ENCODE measurements around the gene MUL1.
A peak's percentile ranks its signal among the peaks of the same experiment; 100 is the strongest.

Gene MUL1

DNA sequence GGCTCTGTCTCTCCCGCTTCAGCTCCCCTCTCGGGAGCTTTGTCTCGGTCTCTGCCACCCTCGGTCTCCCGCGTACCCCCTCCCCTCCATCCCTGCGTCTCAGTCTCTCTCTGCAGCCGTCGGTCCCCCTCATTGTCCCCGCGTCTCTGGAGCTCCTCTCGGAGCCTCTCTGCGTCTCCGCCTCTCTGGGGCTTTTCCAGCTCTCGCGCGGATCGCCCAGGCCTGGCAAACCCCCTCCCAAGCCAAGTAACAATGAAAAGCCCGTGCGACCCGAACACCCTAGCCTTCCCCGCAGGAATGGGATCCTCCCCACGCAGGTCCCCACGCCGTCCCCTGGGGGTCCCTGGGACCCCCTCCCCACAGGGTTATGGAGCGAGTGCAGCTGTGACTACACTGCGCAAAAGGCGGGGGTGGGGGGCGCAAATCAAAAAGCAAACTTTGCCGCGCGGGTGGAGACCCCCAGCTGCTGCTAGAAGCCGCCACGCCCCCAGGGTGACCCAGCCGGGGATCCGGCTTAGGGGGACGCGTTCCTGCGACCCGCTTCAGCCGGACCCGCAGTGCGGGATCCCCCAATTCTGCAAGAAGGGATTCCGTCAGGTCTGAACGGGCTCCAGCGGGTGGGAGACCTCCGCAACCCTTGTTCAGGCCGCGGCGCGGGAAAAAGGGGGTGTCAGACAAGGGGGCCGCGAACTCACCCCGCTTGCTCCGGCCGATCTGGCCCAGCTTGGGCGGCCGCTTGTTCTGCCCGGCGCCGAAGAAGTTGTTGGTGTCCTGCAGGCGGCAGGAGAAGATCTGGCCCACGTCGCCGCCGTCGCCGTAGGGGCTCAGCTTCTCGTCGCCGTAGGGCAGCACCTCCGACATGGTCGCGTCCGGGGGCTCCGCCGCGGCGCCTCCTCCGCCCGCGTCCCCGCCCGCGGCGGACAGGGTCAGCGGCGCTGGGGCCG is 23.2 kb downstream of the MUL1 start:
- no peak for DNase-seq

DNA sequence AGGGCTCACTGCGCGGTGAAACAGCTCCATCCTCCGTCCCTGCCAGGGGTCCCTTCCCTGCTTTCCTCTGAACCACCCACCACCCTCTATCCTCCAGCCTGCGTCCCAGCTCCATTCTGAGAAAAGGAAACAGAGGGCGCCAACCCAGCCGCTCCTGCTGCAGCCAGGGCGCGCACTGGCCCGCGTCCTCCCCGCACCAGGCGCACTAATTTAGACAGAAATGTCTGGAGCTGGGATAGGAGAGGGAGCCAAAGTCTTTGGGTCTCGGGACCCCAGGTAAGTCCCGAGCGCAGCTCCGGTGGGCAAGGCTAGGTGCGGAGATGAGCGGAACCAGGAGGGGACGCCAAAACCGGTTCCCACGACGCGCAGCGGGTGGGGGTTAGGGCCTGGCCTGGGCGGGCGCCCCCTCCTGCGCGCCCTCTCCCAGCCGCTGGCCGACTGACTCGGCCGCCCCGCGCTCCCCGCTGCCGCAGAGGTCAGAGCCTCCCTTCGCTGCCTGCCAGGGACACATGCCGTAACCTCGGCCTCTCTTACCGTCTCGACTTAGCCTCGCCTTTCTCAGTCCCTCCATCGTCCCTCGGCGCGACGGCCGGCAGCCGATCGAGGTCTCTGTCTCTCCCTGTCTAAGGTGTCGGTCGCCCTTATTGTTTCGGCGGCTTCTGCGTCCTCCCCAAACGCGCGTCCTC is 24.0 kb downstream of the MUL1 start:
- DNase-seq: no peak

DNA sequence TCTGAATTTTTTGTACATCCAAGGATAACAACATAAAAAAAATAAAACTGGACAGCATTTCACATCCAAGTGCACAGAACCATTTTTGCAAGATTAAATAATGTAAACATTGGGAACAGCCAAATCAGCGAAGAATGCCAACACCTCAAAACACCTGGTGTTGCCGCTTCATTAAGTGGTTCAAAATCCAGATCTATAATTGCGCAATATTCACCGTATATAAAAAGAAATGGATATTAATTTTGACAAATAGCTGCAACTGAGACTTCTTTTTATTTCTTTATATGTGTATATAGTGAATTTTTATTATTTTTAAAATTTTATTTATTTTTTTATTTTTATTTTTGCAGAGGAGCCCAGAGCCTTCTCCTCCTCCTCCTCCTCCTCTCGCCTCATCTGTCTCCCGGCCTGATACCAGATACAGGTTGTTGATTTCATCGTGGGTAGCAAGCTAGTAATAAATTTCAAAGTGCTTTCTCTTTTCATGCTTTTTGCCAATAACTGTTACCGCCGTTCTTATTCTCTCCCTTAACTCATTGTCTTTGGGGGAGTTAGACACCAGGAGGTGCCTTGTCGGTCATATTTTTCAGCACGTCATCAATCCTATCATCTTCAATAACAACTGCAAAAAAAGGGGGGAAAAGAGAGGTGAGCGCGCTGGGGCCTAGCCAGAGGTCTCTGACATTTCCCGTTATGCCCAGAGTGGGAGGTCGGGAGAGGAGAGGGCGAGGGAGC is 24.7 kb downstream of the MUL1 start:
- no peak for DNase-seq

DNA sequence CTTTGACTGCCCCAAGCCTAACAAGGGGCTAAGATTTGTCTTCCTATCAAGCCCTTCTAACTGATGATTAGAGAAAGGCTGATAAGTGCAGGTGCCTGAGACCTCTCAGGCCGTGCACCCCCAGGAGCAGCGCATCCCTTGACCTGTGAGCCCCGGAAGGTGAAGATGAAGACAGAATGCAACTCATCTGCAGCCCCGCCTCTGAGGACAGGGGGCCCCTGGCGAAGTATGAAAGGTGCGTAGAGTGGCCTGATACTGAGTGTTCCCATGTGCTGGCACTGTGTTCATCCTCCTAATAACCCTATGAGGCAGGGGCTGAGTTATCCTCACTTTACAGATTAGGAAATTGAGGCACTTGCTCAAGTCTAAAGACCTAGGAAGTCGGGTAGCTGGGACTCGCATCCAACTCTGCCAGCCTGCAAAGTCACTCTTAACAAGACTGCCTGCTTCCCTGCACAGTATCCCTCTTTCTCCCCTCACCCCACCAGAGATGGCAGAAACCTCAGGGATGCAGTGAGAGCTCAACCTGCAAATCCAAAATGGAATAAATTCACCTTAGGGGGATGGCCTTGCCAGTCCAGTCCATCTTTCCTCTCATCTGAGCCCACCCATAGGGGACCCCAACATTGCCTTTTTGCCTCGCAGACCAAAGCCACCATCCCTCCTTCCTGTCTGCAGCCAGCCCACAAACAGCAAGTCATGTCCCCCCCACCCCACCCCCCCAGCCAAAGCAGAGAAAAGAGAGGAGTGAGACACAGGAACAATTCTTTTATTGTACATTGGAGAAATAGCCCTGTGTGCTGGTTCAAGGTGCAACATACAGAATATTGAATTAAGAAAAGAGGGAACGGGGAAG is 26.1 kb downstream of the MUL1 start:
- no peak for DNase-seq

DNA sequence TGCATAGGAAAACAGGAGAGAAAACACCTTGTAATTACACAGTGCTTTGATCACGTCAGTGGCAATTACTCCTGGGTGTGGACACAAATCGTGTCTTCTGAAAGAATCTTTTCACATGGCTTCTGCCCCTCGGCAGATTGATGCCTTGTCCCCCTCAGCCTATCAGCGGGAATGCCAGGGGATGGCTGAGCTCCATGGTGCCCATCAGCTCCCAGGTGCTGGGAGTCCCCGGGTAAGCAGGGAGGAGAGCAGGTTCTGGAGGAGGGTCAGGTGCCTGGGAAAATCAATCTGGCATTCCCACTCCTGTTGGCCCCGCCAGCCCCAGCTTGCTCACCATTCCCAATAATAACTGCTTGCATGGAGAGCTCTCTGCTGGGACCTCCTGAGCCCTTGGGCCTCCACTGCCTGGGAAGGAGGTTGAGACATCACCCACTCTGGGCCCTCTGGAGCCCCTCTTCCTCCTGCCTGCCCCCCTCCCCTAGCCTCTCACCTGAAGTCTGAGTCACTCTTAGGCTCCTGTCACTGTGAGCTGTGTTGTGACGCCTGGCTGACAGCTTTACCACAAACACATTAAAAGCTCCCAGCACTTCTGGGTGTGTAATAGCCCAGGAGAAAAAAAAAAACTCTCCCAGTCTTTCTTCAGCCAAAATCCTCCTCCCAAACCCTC is 26.9 kb downstream of the MUL1 start:
- DNase-seq: peak; percentile 45

DNA sequence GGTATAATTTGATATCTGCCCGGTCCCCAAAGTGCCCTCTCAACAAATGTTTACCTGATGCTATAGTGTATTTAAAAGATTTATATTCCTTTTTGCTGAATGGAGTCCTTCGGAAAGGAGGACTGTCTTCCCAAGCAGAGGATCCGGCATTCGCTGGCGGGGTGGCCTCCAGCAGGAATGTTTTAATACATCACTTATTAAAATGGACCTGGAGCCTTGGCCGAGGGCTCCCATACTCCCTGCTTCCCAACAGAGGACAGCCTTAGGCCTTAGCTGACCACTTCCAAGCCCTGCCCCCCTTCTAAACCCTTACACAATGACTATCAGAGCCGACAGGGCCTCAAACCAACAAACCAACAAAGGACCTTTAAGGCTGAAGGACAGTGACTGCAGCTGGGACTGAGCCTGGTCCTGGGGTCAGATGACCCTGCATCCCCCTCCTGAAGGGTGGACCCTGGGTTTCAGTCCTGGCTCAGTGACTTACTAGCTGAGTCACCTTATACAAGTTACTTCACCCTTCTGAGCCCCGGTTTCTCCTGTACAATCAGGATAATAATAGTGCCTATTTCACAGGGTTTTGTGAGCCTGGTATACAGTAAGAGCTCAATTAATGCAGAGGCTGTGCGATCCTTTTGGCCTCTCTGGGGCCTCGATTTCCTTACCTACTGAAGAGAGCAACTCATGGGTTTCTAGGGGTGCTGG is 27.6 kb downstream of the MUL1 start:
- DNase-seq: no peak

DNA sequence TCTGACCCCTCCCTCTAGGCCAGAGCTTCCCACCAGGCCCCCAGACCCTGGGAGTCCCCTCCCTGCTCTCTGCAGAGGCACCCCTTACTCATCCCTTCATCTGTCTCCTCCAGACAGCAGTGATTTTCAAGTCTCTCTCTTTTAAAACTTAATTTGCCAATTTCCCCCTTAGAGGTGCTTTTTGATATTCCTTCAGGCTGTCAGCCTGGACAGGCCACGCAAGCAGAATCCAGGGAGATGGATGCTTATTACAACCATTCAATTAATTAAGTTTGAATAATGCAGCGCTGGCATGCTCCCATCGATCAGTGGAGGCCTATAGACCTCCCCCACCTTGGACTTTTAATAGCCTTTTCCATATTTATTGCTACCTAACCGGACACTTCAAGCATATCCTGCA is 28.1 kb downstream of the MUL1 start:
- DNase-seq: no peak

DNA sequence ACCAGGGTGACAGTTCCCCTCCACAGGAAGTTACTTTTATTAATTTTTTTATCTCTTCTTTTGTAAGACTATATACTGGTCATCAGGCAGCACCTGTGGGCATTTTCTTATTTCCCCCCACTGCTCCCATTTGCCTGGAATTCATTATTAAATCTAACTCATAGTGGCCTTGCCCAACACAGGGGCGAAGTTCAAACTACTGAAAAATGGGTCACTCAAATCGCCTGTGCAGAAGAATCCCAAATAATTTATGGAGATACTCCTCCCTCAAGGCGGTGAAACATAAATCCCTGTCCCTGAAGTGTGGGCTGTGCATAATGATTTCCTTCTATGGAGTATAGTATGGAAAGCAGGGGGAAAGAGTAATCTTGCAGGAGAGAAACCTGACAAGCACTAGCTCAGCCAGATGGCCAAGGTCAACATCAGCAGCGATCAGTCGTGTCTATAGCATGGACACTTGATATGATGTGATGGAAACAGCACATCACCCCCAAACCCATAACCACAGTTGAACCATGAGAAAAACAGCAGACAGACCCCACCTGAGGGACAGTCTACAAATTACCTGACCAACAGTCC is 29.8 kb downstream of the MUL1 start:
- no peak for DNase-seq

DNA sequence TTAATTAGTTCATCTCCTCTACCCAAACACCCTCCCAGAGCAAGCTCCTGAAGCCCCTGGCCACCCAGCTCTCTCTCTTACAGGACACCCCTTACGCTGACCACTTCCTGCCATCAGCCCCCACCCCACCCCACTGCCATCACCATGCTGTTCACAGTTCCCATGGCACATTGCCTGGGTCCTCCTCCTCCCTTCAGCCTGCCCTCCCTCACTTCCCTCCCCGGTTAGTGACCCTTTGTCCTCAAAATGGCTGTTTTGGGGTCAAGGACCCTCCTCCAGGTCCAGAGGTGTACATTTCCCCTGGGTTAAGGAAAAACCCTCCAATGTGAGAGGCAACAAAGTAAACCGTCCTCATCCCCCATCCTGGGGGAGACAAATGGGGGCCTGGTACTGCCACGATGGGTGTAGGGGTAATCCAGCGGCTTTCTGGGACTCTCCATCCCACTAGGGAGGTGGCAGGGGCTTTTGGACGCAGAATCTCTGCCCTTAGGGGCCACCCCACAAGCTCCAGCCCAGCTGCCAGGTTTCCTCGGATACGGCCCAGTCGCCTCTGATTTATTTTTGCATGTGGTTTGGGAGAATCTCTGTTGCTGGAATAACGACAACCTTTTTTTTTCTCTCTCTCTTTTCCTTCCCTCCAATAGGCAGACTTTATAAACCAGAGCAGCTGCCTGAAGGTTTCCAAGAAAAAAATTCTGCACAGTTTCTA is 30.4 kb downstream of the MUL1 start:
- DNase-seq: no peak

DNA sequence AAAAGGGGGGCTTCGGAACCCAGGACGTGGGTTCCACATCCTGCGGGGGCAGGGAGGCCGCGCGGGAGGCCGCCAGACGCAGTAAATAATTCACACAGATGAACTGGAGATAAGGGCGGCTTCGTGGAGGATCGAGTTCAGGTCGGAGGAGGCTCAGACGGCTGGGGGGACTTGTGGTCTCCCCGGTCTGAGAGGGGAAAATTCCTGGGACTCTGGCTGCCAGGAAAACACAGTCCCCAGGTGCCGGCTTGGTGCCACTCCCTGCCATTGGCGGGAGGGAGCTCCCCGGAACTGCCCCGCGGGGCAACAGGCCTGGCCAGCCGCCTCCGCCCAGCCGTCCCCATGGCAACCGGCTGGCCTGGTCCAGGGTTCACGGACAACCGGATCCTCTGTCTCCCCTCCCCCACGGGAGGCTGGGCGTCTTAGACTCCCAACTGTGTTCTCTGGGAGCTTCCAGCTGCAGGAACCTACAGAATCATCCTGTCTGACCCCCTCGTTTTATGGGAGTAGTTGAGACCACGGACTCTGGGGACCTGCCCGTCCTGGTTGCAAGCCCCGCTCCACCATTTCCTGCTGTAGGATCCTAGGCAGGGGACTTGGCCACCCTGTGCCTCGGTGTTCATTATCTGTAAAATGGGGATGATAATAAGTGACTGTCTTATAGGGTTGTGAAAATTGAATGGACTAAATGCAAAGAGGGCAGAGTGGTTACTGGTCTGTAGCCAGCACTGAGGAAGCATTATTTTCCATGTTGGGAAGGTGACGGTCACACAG is 31.5 kb downstream of the MUL1 start:
- DNase-seq: no peak

DNA sequence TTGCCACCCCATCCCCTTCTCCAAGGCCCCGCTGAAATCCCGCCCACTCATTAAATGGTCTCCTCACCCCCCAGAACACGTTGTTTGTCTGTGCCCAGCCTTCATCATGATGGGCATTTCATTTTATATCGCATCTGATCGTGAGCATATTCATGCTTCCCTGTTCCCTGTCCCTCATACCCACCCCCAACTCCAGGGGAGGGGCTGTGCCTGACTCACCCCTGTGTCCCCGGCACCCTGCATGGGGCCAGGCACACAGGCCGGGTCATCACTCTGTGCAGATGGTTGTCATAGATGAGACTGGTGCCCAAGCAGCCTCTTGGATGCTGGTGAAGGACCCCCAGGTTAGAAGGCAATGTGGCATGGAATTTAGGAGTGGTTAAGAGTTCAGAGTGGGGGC is 33.0 kb downstream of the MUL1 start:
- no peak for DNase-seq

DNA sequence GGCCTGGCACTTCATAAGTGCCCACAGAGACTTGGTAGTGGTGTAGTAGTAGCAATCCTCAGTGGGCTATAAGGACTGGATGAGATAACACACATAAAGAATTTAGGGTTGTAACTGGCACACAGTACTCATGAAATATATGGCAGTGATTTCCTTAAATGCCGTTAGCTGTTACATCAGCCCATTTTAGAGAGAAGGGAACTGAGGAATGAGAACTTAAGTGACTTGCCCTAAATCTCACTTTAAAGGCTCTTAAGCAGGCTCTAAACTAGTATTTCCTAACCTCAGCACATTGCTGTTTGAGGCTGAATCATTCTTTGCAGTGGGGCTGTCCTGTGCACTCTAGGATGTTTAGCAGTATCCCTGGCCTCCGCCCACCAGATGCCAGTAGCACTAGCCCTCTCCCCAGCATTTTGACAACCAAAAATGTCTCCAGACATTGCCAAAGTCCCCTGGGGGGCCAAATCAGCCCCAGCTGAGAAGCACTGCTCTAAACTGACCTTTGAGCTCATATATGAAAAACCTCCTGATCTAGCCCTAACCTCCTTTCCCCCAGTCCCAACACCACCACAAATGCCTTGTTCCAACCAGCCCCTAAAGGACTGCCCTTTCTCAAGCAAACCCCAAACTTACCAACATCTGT is 33.5 kb downstream of the MUL1 start:
- DNase-seq: no peak

DNA sequence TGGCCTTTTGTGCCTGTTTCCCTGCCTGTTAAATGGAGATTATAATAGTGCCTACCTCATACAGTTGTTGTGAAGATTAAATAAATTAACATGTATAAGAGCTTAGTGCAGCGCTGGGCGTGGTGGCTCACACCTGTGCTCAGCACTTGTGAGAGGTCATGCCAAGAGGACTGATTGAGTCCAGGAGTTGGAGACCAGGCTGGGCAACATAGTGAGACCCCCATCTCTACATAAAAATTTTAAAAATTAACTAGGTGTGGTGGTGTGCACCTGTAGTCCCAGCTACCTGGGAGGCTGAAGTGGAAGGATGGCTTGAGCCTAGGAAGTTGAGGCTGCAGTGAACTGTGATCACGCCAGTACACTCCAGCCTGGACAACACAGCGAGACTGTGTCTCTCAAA is 34.1 kb downstream of the MUL1 start:
- DNase-seq: no peak

DNA sequence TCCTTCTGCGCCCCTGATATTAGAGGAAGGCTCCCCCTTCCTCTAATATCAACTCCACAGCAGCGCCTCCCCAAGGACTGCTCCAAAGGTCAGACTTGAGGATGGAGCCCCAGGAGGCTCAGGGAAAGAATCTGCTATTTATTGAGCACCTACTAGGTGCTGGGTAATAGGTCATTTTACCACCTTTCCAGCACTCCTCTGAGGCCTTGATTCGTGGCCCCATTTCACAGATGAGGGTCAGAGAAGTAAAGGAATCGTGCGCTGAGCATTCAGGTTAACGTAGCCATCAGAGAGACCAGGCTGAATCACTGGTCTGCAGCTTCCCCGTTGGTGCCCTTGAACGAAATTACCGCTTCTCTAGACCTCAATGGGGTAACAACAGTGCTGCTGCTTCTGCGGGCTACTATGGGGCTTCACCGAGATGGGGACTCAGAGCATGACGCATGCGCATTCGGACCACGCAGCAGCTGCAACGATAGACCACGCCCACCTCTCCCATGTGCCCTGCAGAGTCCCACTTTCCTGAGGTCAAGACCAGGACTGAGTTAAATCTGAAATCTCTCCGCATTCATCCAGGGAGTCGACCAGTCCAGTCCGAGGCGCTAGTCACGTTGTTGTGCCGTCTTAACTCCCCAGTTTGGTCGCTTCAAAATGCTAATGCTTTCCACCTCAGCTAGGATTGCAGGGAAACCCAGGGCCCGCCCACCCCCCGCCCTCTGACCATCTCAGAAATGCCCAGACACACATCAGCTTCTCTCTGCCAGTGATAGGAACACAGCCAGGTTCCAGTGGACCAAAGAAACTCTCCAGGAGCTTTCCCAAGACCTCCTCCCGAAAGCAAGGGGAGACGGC is 34.9 kb downstream of the MUL1 start:
- no peak for DNase-seq

DNA sequence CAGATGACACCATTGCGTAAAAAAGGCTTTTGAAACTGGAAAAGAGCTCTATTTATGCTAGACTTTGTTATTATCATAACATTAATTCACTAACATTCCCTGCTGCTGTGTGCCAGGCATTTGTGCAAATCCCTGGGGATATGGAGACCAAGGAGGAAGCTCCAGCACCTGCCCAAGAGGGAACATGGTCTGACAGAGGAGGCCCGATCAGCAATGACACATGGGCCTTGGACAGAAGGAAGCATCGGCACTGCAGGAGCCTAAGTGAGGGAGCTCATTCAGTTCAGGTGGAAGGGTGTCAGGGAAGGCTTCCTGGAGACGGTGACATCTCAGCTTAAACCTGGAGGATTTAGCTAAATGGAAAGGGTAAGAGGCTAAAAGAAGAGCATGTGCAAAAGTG is 35.8 kb downstream of the MUL1 start:
- no peak for DNase-seq

DNA sequence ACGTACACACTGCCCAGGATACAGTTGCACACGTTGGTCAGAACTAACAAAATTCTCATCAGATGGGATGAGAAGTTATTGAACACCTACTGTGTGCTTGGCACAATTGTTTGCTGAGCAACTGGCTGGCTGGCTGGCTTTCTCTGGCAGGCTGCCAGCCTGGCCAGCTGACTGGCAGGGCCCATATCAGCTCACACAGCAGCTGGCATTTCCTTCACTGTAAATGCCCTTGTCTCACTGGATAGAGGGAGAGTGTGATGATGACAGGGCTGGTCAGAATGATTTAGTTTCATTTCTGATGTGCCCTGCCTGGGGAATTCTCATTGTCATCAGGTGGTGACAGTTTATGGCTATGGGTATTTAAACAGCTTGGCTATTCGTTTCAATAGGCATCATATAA is 37.8 kb downstream of the MUL1 start:
- no peak for DNase-seq

DNA sequence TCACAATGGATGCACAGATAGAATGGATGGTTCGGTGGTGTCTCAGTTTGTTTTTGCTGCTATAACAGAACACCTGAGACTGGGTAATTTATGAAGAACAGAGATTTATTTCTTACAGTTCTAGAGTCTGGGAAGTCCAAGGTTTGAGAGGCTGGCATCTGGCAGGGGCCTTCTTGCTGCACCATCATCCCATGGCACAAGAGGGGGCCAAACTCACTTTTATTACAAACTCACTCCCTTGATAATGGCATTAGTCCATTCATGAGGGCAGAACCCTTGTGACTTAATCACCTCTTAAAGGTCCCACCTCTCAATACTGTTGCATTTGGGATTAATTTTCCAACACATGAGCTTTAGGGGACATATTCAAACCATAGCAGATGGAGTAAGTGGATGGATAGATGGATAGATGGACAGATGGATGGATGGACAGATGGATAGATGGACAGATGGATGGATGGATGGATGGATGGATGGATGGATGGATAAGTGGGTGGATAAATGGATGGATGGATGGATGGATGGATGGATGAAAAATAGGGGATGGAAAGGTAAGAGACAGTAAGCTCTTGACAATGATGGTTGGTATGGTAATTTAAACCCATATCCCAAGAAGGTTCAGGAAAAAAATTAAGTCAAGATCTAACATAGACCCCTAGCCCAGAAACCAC is 38.4 kb downstream of the MUL1 start:
- DNase-seq: no peak

DNA sequence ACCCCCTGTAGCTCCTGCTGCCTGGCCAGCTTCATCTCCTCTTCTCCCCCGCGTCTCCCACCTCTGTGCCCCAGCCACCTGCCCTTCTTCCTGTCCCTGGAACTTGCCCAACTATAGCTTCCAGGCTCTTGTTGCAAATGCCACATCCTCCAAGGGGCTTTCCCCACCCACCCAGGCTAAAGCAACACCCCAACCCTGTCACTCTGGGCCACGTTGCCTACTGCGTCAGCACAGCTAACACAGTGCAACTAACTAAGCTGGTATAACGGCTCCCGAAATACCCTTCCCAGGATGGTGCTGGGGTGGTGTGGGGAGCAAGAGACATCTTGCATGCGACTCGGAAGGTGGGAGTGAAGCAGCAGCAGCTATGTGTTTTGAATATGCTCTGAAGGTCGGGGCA is 41.7 kb downstream of the MUL1 start:
- DNase-seq: no peak
